HG03342 (cell line): ENCODE results near the gene TRAPPC12.
A peak's percentile ranks its signal among the peaks of the same experiment; 100 is the strongest.

Source experiments
- ATAC-seq: cut with Tn5 transposase; IDR thresholded peaks from one replicate; pipeline ENCODE4 v1.9.1; 2021; ENCODE audit warnings: mild to moderate bottlenecking, moderate library complexity; ENCODE audit not compliant: unreplicated experiment

TRAPPC12 gene

GRCh38 chr2:3405876-3406275 is 26.4 kb downstream of the TRAPPC12 start:
- no peak for ATAC-seq

GRCh38 chr2:3406501-3406900 is 27.0 kb downstream of the TRAPPC12 start:
- no peak for ATAC-seq

- no peak for ATAC-seq
Measured at GRCh38 chr2:3408781-3409180, 29.3 kb downstream of the TRAPPC12 start.

- ATAC-seq, result no peak
Measured at GRCh38 chr2:3409627-3410170, 30.2 kb downstream of the TRAPPC12 start.

- no peak for ATAC-seq
Measured at GRCh38 chr2:3411103-3411502, 31.6 kb downstream of the TRAPPC12 start.

GRCh38 chr2:3413697-3414096 is 34.2 kb downstream of the TRAPPC12 start:
- ATAC-seq, result no peak

- ATAC-seq, result no peak
Measured at GRCh38 chr2:3414133-3414860, 34.8 kb downstream of the TRAPPC12 start.

GRCh38 chr2:3418766-3419404 is 39.4 kb downstream of the TRAPPC12 start:
- ATAC-seq, result no peak

- ATAC-seq, result no peak
Measured at GRCh38 chr2:3420076-3420768, 40.7 kb downstream of the TRAPPC12 start.

GRCh38 chr2:3420769-3421397 is 41.4 kb downstream of the TRAPPC12 start:
- ATAC-seq, result no peak

- ATAC-seq, result no peak
Measured at GRCh38 chr2:3421580-3421979, 42.1 kb downstream of the TRAPPC12 start.

GRCh38 chr2:3422161-3422779 is 42.8 kb downstream of the TRAPPC12 start:
- ATAC-seq, result peak; percentile 60

GRCh38 chr2:3423492-3424170 is 44.1 kb downstream of the TRAPPC12 start:
- peak; percentile 48 for ATAC-seq

- ATAC-seq, result peak; percentile 4
Measured at GRCh38 chr2:3424171-3424795, 44.8 kb downstream of the TRAPPC12 start.

GRCh38 chr2:3426615-3427014 is 47.1 kb downstream of the TRAPPC12 start:
- ATAC-seq, result no peak

GRCh38 chr2:3427272-3427671 is 47.8 kb downstream of the TRAPPC12 start:
- ATAC-seq, result no peak

GRCh38 chr2:3428577-3428976 is 49.1 kb downstream of the TRAPPC12 start:
- ATAC-seq, result no peak

- ATAC-seq, result no peak
Measured at GRCh38 chr2:3429066-3429610, 49.6 kb downstream of the TRAPPC12 start.

- ATAC-seq, result no peak
Measured at GRCh38 chr2:3430172-3430571, 50.7 kb downstream of the TRAPPC12 start.
